Stimulated activated CD8-positive, alpha-beta memory T cell treated with anti-CD3 and anti-CD28 coated beads, Interleukin-7, amount 100 ng/mL, for 24 hours (primary cell): Measurements from ENCODE around the gene CASZ1.

ENCODE experiments used
- DNase-seq: peaks from one replicate; pipeline ENCODE4 v3.0.0-alpha.2; 2020; ENCODE audit warnings: low read depth

Gene CASZ1

DNA sequence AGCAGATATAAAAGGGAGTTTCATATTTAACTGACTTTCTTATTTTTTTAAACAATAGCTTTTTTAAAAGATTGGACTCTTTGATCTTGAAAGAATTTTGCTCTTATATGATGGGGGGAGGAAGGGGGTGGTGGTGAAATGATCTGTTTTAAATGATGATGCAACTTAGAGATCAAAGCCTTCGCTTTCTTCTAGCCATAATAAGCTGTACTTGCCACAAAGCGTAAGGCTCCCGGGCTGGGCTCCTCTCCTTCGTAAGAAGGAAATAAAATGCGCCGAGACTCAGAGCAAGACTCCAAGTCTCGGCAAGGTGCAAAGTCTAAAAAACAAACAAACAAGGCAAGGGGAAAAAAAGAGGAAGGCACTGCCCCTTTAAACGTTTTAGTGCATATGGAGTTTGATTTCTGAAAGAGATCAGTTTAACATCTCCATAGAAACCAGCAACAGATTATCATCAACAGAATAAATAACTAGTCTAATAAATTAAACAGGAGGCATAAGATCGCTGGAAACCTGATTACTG lies 3.3 kb downstream of the CASZ1 start:
- no peak for DNase-seq

GRCh38 chr1:10791105-10791951 lies 5.1 kb downstream of the CASZ1 start:
- no peak for DNase-seq

- DNase-seq: no peak
These were observed 6.4 kb downstream of the CASZ1 start for GRCh38 chr1:10789803-10790702.

- no peak for DNase-seq
These were observed 7.2 kb downstream of the CASZ1 start for GRCh38 chr1:10789047-10789791.

DNA sequence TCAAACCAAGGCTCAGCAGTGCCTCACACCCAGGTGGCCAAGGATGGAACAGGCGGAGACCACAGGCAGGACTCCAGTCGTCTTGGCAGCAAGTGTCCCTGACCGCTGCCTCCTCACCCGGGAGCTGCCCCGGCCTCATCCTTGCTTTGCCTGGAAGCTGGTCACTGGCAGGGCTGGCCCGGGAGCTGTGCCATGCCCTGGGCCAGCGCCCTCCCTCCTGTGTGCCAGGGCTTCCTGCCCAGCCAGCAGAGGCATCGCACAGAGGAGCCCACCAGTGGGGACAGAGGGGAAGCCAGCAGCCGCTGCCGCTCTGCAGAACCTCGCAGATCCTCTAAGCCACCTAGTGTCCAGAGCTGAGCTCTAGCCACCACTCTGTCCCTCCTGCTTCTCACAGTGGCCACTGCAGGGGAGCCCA lies 7.8 kb downstream of the CASZ1 start:
- DNase-seq: no peak

DNA sequence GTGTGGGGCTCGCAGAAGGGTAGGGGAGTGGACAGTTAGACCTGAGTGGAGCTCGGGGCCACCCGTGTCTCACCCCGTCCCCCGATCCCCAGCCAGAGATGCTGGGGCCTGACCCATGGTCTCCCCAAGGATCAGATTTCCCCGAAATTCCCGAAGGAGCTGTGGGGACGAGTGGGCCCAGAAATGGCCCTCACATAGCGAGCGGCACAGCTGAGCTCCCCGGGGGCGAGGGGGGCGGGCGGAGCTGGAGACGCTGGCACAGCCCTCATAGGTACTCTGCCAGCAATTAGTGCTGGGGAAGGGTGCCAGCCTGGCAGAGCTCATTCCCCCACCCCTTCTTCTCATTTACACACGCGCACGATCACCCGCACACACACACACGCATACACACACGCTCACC lies 9.2 kb downstream of the CASZ1 start:
- DNase-seq: no peak

DNA sequence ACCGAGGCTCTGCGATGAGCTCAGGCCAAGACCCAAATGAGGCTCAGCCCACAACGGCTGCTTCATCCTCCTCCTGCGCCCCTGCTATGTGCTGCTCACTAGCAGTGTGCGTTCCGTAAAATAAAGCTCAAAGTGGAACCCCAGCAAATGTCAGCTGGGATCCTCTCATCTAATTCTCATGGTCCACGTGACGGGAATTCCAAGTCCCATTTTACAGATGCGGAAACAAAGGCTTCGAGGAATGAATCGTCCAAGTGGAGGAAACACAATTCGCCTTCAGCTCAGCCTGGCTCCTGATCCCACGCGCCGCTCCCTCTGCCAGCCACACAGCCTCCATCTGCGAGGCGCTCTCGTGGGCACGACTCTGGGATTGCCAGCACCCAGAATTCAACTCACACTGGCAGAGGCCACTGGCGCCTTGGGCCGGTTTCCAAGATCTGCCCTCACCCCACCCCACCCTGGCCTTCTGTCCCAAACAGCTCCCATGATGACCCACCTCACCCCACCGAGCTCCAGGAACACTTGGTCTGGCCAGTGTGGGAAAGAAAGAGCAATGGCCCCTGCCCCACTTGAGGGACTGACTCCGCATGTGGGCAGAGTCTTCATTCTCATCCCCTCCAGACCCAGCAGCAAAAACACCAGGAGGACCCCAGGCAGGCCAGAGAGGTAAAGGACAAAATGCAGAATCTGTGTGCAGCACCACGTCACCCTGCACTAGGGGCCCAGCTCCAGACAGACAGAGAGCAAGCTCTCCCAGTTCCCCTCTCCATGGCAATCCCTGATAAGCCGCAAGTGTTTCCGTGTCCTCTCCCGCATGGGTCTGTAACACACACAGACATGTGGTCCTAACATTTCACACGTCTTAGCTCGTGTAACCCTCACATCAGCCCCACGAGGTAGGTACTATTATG lies 10.5 kb downstream of the CASZ1 start:
- DNase-seq: no peak

- no peak for DNase-seq
These were observed 11.3 kb downstream of the CASZ1 start for GRCh38 chr1:10784998-10785727.

GRCh38 chr1:10782491-10783244 lies 13.8 kb downstream of the CASZ1 start:
- DNase-seq: no peak

DNA sequence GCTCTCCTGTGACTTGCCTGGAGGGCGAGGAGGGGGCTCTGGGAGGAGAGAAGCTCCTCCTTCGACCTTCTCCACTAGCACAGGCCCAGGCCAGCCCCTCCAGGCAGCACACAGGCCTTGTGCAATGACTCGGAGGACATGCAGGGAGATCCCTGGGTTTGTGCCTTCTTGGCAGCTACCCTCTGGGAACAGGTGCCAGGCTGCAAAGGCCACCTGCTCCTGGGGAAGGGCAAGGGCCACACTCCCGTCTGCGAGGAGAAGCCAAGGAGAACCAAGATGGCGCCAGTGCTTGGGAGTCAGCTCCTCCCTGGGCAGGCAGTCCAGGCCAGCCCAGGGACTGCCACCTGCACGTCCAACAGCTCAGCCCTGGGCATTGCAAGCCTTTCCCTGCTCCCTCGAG lies 15.3 kb downstream of the CASZ1 start:
- DNase-seq: no peak

GRCh38 chr1:10779841-10780240 lies 16.6 kb downstream of the CASZ1 start:
- no peak for DNase-seq

DNA sequence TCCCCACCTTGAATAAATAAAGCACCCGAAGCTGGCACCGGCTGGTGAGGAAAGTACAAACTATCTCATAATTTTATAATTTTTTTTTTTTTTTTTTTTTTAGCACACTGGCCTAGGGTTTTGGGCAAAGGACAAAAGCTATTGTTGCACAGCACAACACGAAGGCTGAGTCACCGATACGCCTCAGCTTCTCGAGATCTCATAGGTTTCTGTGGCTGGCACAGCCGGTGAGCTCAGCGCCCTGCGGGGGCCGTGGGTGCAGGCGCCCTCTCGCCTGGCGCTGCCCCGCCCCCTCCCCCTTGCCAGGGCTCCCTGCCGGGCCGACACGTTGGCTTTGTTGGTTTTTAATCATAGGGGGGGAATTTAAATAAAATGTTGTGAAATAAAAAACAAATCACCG lies 17.2 kb downstream of the CASZ1 start:
- no peak for DNase-seq

DNA sequence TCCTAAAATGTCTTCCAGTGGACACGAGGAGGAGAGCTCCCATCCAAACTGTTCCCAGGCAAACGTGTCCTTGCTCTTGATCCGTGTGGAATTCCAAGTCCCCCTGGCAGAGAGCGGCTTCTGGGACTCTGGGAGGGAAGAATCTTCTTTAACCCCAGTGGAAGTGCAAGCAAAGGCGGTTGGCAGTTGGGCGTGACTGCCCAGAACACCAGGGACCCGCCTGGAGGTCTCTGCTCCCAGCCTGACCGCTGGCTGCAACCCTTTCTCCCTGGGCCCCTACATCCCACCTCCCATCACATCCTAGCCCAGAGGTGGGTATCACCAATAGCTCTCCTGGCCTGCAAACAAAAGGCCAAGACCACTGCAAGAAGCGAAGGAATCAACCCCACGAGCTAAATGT lies 17.8 kb downstream of the CASZ1 start:
- no peak for DNase-seq

GRCh38 chr1:10777749-10778574 lies 18.5 kb downstream of the CASZ1 start:
- no peak for DNase-seq

GRCh38 chr1:10776190-10776905 lies 20.1 kb downstream of the CASZ1 start:
- no peak for DNase-seq

GRCh38 chr1:10775763-10776162 lies 20.7 kb downstream of the CASZ1 start:
- no peak for DNase-seq

DNA sequence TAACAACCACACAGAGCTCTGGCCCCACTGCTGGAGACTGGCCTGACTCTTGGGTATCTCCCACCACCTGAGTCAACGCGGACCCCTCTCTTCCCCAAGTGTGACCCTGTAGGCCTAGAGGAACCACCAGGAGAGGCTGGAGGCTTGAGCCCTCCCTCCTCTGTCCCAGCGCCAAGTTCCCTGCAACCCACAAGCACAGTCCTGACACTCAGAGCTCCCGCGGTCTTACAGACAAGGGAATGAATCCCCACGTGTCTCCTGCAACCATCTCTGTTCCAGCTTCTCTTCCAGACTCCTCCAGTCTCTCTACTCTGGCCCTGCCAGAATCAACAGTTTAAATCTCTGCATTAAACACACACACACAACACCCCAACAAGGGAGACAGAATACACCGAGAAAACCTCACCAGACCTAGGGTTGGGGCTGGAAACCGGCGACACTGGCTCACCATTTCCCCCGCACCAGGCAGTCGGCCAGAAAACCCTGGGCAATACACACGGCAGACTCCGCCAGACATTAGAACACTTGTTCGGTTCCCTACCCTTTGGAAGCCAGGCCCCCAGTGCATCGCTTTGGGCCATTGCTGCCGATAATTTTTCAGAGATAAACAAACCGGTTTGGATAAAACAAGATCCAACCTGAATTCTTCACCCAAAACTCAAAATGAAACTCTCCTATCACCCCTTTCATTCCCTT lies 21.7 kb downstream of the CASZ1 start:
- DNase-seq: no peak
